ENCODE measurements around the gene APC.

The APC gene

DNA sequence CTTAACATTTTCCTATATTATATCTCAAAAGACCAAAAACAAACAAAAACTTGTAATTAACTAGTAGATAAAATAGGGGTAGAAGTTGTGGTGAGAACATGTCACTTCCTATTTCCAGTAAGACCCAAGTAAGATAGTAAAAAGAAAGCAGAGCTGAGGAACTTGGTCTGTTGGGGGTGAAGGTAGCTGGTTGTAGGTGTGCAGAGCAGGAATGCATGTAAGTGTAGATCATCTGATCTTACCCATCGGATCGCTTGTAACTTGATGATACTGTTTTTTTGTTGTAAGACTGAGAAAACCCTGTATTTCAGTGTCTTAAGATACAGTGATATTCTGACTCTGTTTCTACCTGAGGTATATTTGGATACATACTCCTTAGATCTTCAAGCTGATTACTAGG is 129.1 kb downstream of the APC start:
- DNase-seq (ENCODE audit: low read depth) = no peak
- TF ChIP-seq, protein P1, sequence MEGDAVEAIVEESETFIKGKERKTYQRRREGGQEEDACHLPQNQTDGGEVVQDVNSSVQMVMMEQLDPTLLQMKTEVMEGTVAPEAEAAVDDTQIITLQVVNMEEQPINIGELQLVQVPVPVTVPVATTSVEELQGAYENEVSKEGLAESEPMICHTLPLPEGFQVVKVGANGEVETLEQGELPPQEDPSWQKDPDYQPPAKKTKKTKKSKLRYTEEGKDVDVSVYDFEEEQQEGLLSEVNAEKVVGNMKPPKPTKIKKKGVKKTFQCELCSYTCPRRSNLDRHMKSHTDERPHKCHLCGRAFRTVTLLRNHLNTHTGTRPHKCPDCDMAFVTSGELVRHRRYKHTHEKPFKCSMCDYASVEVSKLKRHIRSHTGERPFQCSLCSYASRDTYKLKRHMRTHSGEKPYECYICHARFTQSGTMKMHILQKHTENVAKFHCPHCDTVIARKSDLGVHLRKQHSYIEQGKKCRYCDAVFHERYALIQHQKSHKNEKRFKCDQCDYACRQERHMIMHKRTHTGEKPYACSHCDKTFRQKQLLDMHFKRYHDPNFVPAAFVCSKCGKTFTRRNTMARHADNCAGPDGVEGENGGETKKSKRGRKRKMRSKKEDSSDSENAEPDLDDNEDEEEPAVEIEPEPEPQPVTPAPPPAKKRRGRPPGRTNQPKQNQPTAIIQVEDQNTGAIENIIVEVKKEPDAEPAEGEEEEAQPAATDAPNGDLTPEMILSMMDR (IDR thresholded peaks at IDR 0.05; ENCODE audit: low read length, missing control alignments) = no peak
- no peak overlapping the region for H3K4me3 ChIP-seq (replicated peaks; ENCODE audit: low read depth, low read length)

DNA sequence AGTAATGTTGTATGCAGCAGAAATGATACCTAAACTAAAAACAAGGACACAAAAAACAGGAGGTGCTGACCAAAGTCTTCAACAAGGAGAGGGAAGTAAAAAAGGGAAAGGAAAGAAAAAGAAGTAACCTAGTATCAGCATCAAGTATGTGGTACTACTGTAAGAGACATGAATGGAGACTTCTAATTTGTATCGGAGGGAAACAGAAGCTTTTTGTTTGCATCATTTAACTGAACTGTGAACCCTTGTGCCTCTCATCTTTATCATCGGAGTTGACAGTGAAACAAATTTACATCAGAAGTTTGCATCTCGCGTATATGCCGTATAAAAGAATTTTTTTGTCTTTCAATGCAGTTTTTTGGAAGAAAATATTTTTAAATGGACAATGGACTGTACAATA is 129.7 kb downstream of the APC start:
- DNase-seq (ENCODE audit: low read depth) = no peak
- no peak overlapping the region for H3K4me3 ChIP-seq (replicated peaks; ENCODE audit: low read depth, low read length)
- TF ChIP-seq, protein P1 (IDR thresholded peaks at IDR 0.05; ENCODE audit: low read length, missing control alignments) = no peak

DNA sequence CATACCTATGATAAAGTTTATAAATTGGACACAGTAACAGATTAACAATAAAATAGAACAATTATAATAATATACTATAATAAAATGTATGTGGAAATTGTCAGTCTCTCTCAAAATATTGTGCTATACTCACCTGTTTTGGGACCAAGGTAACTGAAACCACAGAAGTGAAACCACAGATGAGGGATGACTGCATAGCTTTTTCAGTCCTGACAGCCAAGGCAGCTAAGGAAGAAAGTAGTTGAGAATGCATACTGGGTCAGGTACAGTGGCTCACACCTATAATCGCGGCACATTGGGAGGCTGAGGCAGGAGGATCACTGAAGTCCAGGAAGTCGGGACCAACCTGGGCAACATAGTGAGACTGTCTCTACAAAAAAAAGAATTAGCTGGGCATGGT is 132.3 kb downstream of the APC start:
- H3K4me3 ChIP-seq (replicated peaks; ENCODE audit: low read depth, low read length) = no peak overlapping the region
- no peak for DNase-seq (ENCODE audit: low read depth)
- TF ChIP-seq, protein P1 (IDR thresholded peaks at IDR 0.05; ENCODE audit: low read length, missing control alignments) = no peak

DNA sequence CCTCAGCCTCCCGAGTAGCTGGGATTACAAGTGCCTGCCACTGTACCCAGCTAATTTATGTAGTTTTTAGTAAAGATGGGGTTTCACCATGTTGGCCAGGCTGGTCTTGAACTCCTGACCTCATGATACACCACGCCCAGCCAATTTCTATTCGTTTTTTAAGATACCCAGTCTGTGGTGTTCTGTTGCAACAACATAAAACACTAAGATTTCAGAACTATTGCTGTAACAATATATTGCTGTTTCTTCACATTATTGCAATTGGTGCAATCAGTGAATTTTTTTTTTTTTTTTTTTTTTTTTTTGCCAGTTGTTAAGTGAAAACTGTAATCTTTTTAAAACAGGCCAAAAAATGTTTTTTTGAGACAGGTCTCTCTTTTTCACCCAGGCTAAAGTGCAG is 133.3 kb downstream of the APC start:
- H3K4me3 ChIP-seq (replicated peaks; ENCODE audit: low read depth, low read length) = no peak overlapping the region
- DNase-seq (ENCODE audit: low read depth) = no peak
- TF ChIP-seq, protein P1 (IDR thresholded peaks at IDR 0.05; ENCODE audit: low read length, missing control alignments) = no peak

DNA sequence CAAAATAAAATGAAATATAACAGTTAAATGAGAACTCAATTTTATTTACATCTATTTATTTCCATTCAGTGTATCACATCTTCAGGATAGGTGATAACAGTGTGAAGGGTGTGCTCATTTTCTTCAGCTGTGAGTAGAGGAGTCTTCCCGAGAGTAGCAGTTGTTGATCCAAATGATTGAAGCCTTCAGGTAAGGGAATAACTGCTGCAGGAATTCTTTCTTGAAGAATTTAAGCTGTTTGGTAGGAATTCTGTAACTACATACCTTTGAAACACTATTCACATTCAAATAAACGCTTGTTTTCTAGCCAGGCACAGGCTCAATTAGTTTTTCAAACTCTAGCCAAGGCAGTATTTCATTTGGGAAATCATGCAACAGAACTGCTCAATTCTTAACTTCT is 138.7 kb downstream of the APC start:
- H3K4me3 ChIP-seq (replicated peaks; ENCODE audit: low read depth, low read length) = no peak overlapping the region
- DNase-seq (ENCODE audit: low read depth) = no peak
- TF ChIP-seq, protein P1 (IDR thresholded peaks at IDR 0.05; ENCODE audit: low read length, missing control alignments) = no peak

DNA sequence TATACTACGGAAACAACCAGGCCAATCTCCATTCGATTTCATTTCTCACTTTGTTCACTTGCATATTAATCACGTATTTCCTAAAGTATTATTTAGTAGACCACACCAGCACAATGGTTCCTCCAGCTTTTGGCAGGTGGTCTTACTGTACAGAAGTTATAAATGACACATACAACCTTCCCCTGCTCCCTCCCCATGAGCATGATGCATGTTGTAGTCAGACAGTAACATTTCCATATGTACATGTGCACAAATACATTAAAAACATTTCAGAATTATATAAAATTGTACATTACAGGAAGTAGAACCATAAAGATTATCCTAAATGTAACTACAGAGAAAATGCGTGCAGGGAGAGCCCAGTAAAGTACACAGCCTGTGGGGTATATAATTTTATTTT is 140.4 kb downstream of the APC start:
- TF ChIP-seq, protein P1 (IDR thresholded peaks at IDR 0.05; ENCODE audit: low read length, missing control alignments) = no peak
- no peak overlapping the region for H3K4me3 ChIP-seq (replicated peaks; ENCODE audit: low read depth, low read length)
- no peak for DNase-seq (ENCODE audit: low read depth)

DNA sequence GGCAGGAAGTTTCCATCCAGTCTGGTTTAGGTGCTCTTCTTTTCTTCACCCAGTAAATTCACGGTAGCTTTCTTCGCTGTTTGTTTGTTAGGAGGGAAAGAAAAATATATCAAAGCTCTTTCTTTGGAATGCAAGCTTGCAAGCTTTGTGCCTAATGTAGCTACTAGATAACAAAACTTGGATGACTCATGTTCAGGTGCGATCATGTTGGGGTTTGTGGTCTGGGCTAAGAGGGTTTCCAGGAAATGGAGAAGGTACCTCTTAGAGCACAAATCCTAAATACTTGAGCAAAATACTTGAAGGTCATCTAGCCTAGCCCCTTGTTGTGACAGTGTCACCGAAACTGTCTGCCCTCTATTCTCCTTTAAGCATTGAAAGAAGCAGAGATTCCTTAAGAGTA is 141.1 kb downstream of the APC start:
- no peak overlapping the region for H3K4me3 ChIP-seq (replicated peaks; ENCODE audit: low read depth, low read length)
- TF ChIP-seq, protein P1 (IDR thresholded peaks at IDR 0.05; ENCODE audit: low read length, missing control alignments) = no peak
- peak; percentile 18 for DNase-seq (ENCODE audit: low read depth)
